Endothelial cell of umbilical vein (primary cell): ENCODE results near the gene METTL24.

Source experiments
- CTCF ChIP-seq, 2 donors: IDR thresholded peaks; 1 replicate in 1 of 2; 2 replicates in 1 of 2; pipeline ENCODE4 v1.5.1; 2011; ENCODE audit warnings: low read length in 2 of 2, mild to moderate bottlenecking in 2 of 2, moderate library complexity in 2 of 2, control low read depth in 1 of 2, inconsistent platforms in 1 of 2, low read depth in 1 of 2; ENCODE audit not compliant: insufficient read depth in 1 of 2; ENCODE audit errors: extremely low read depth in 1 of 2
- EZH2 ChIP-seq: IDR thresholded peaks from 2 replicates; pipeline ENCODE4 v1.6.1; 2012; ENCODE audit warnings: borderline replicate concordance, low read depth, mild to moderate bottlenecking, moderate library complexity, low read length, inconsistent platforms; ENCODE audit not compliant: severe bottlenecking
- FOS ChIP-seq: IDR thresholded peaks from 2 replicates; pipeline ENCODE4 v1.6.1; 2011; ENCODE audit warnings: mild to moderate bottlenecking, low read length, moderate library complexity, borderline replicate concordance; ENCODE audit not compliant: insufficient read depth
- MAX ChIP-seq: IDR thresholded peaks from 2 replicates; pipeline ENCODE4 v1.6.1; 2011; ENCODE audit not compliant: insufficient read depth, insufficient read length
- MYC ChIP-seq: IDR thresholded peaks from one replicate; pipeline ENCODE4 v1.6.1; 2011; ENCODE audit warnings: mild to moderate bottlenecking, low read depth, low read length
- POLR2A ChIP-seq: IDR thresholded peaks from 2 replicates; pipeline ENCODE4 v1.6.1; 2012; ENCODE audit warnings: low read depth, mild to moderate bottlenecking, control low read depth, low read length
- POLR2AphosphoS5 ChIP-seq: IDR thresholded peaks from 2 replicates; pipeline ENCODE4 v1.6.1; 2012; ENCODE audit warnings: low read depth, mild to moderate bottlenecking, control low read depth, low read length, moderate library complexity; ENCODE audit not compliant: insufficient read depth

GRCh38 chr6:110324548-110324947 lies 33.6 kb downstream of the METTL24 start:
- TF ChIP-seq CTCF (IDR thresholded peaks at IDR 0.05; ENCODE audit: extremely low read depth in 1 of 2, insufficient read depth in 1 of 2, low read depth in 1 of 2, low read length in 2 of 2) (no peak), POLR2A (no peak), MAX (no peak), POLR2AphosphoS5 (no peak), EZH2 (no peak), FOS (no peak), MYC (no peak)
